ENCODE measurements around the gene TTLL5.

DNA sequence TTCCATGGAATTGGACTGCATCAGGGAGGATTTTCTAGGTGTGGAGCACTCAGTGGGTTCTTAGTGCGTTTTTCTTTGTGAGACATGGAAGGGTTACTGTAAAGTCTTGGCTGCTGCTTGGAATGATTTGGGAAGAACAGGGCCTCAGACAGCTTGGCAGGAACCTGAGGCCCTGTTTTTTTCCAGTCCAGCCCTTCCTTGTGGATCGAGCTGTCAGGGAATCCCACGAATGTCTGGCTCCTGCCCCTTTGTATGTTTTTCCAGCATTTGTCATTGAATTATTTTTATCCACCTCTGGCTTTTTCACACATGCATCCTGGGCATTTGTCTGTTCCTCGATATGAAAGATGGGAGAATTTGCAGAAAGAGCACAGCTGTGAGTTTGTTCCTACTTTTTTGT is 162.3 kb downstream of the TTLL5 start:
- TF ChIP-seq GATA3 (IDR thresholded peaks at IDR 0.05; ENCODE audit: low read depth, low read length) (no peak), GATA2 (IDR thresholded peaks at IDR 0.05; ENCODE audit: low read depth, low read length) (no peak)
